IMR-90 (cell line): Measurements from ENCODE around the gene AOC2. TPM values are rescaled to one million over a fixed set of nuclear protein-coding genes. Genes with fewer than 3 reads are reported as not detected.

Experiments used
- ATAC-seq: fragments of 200-7000 bp; cut with Tn5 transposase; 2 replicates; pipeline ENCODE4 v1.9.1; 2020; ENCODE audit warnings: low read depth, mild to moderate bottlenecking, moderate library complexity
- BruUV-seq: library from RNA; stranded (reverse); fragments of 400-500 nt; replicated peaks from 2 replicates; lab custom pipeline; 2021; lab: Mats Ljungman, UMichigan
- CTCF ChIA-PET: fragments of 300-600 bp; formaldehyde crosslinking; extraction: SDS; loops from one replicate; lab custom pipeline; 2021; ENCODE audit warnings: antibody characterized with exemption; lab: Yijun Ruan, JAX
- POLR2A ChIA-PET: fragments of 300-600 bp; sonication (Branson Sonifier 250); formaldehyde crosslinking; loops from one replicate; lab custom pipeline; 2022; ENCODE audit warnings: antibody characterized with exemption; ENCODE audit not compliant: unreplicated experiment; lab: Charles Lee
- DNase-seq: peaks from one replicate; pipeline ENCODE4 v3.0.0; 2013
- H2AFZ ChIP-seq: replicated peaks from 2 replicates; pipeline ENCODE3; 2013; ENCODE audit warnings: low read length, mild to moderate bottlenecking; ENCODE audit not compliant: poor library complexity
- H2AK5ac ChIP-seq: 2 replicates; pipeline ENCODE4 v1.6.1; 2013; ENCODE audit warnings: low read depth, low read length, inconsistent platforms
- H2AK9ac ChIP-seq: replicated peaks from 2 replicates; pipeline ENCODE3; 2013; ENCODE audit warnings: mild to moderate bottlenecking, low read depth, low read length, moderate library complexity; ENCODE audit not compliant: poor library complexity
- H2BK120ac ChIP-seq: 2 replicates; pipeline ENCODE4 v1.6.1; 2013; ENCODE audit warnings: low read depth, low read length, inconsistent platforms
- H2BK15ac ChIP-seq: 3 replicates; pipeline ENCODE4 v1.6.1; 2013; ENCODE audit warnings: low read depth, low read length, inconsistent platforms
- H2BK20ac ChIP-seq: 2 replicates; pipeline ENCODE4 v1.6.1; 2013; ENCODE audit warnings: low read depth, mild to moderate bottlenecking, inconsistent platforms, low read length, moderate library complexity
- H2BK5ac ChIP-seq: 2 replicates; pipeline ENCODE4 v1.6.1; 2013; ENCODE audit warnings: mild to moderate bottlenecking, low read depth, low read length, inconsistent platforms; ENCODE audit not compliant: poor library complexity, severe bottlenecking
- H3K14ac ChIP-seq: replicated peaks from 2 replicates; pipeline ENCODE4 v1.6.1; 2013; ENCODE audit warnings: low read depth, low read length, inconsistent platforms
- H3K18ac ChIP-seq: 2 replicates; pipeline ENCODE4 v1.6.1; 2013; ENCODE audit warnings: low read depth, low read length, control low read depth
- H3K23ac ChIP-seq: 2 replicates; pipeline ENCODE4 v1.6.1; 2013; ENCODE audit warnings: low read depth, low read length, inconsistent platforms
- H3K27ac ChIP-seq: 2 replicates; pipeline ENCODE4 v1.5.1; 2013; ENCODE audit warnings: mild to moderate bottlenecking, control low read depth, low read length; ENCODE audit not compliant: insufficient read depth
- H3K27me3 ChIP-seq: 2 replicates; pipeline ENCODE4 v1.6.1; 2013; ENCODE audit warnings: low read length; ENCODE audit not compliant: control insufficient read depth, insufficient read depth
- H3K36me3 ChIP-seq: 2 replicates; pipeline ENCODE4 v1.6.1; 2013; ENCODE audit warnings: low read length, mixed read lengths; ENCODE audit not compliant: control insufficient read depth, insufficient read depth
- H3K4ac ChIP-seq: 2 replicates; pipeline ENCODE4 v1.6.1; 2013; ENCODE audit warnings: low read depth, low read length, inconsistent platforms
- H3K4me1 ChIP-seq: 2 replicates; pipeline ENCODE4 v1.6.1; 2013; ENCODE audit warnings: low read length, mixed read lengths; ENCODE audit not compliant: control insufficient read depth, insufficient read depth
- H3K4me2 ChIP-seq: 2 replicates; pipeline ENCODE4 v1.6.1; 2013; ENCODE audit warnings: low read depth, mild to moderate bottlenecking, control low read depth, low read length, moderate library complexity
- H3K4me3 ChIP-seq: 2 replicates; pipeline ENCODE4 v1.5.1; 2013; ENCODE audit warnings: low read depth, mild to moderate bottlenecking, control low read depth, low read length, moderate library complexity; ENCODE audit not compliant: insufficient read depth
- H3K56ac ChIP-seq: 2 replicates; pipeline ENCODE4 v1.6.1; 2013; ENCODE audit warnings: low read length, inconsistent platforms; ENCODE audit not compliant: insufficient read depth; ENCODE audit errors: extremely low read depth
- H3K79me1 ChIP-seq, 2 experiments: 2 replicates each; pipeline ENCODE4 v1.6.1; 2013; ENCODE audit warnings: low read length in 2 of 2, inconsistent platforms in 1 of 2, low read depth in 1 of 2
- H3K9ac ChIP-seq: 2 replicates; pipeline ENCODE4 v1.6.1; 2013; ENCODE audit warnings: low read depth, low read length, control low read depth
- H3K9me1 ChIP-seq: 2 replicates; pipeline ENCODE4 v1.6.1; 2013; ENCODE audit warnings: low read length, inconsistent platforms; ENCODE audit not compliant: insufficient read depth
- H3K9me3 ChIP-seq: 2 replicates; pipeline ENCODE4 v1.6.1; 2013; ENCODE audit warnings: low read length; ENCODE audit not compliant: control insufficient read depth, insufficient read depth
- H4K20me1 ChIP-seq: 2 replicates; pipeline ENCODE4 v1.6.1; 2013; ENCODE audit warnings: low read length, inconsistent platforms; ENCODE audit not compliant: insufficient read depth
- H4K5ac ChIP-seq: 2 replicates; pipeline ENCODE4 v1.6.1; 2013; ENCODE audit warnings: mild to moderate bottlenecking, low read depth, low read length, control low read depth
- H4K8ac ChIP-seq, 2 experiments: 2 replicates each; pipeline ENCODE4 v1.6.1; 2013; ENCODE audit warnings: low read depth in 2 of 2, low read length in 2 of 2, control low read depth in 1 of 2, inconsistent platforms in 1 of 2
- H4K91ac ChIP-seq: 2 replicates; pipeline ENCODE4 v1.6.1; 2013; ENCODE audit warnings: low read depth, low read length, inconsistent platforms; ENCODE audit not compliant: insufficient read depth
- BHLHE40 ChIP-seq: fragments of 150-350 bp; IDR thresholded peaks from 2 replicates; pipeline ENCODE4 v1.6.1; 2016; ENCODE audit warnings: mild to moderate bottlenecking, low read depth, low read length
- CEBPB ChIP-seq: IDR thresholded peaks from 2 replicates; pipeline ENCODE4 v1.6.1; 2012; ENCODE audit warnings: low read depth, low read length, improper control_type of control experiment
- CHD1 ChIP-seq: IDR thresholded peaks from 2 replicates; pipeline ENCODE4 v1.6.1; 2012; ENCODE audit warnings: low read depth, low read length, improper control_type of control experiment
- CTCF ChIP-seq: conservative IDR thresholded peaks from 2 replicates; pipeline ENCODE4 v1.5.1; 2012; ENCODE audit warnings: mild to moderate bottlenecking, low read depth, low read length, improper control_type of control experiment
- ELK1 ChIP-seq: fragments of 150-350 bp; IDR thresholded peaks from 2 replicates; pipeline ENCODE4 v1.6.1; 2016; ENCODE audit warnings: low read depth, mild to moderate bottlenecking, low read length, moderate library complexity, borderline replicate concordance
- FOS ChIP-seq: fragments of 150-350 bp; IDR thresholded peaks from 2 replicates; pipeline ENCODE4 v1.6.1; 2016; ENCODE audit warnings: low read depth, low read length
- MAFK ChIP-seq: IDR thresholded peaks from 2 replicates; pipeline ENCODE4 v1.6.1; 2012; ENCODE audit warnings: low read depth, low read length, improper control_type of control experiment
- MAZ ChIP-seq: IDR thresholded peaks from 2 replicates; pipeline ENCODE4 v1.6.1; 2012; ENCODE audit warnings: low read depth, mild to moderate bottlenecking, low read length, improper control_type of control experiment, moderate library complexity, borderline replicate concordance
- MXI1 ChIP-seq: IDR thresholded peaks from 2 replicates; pipeline ENCODE4 v1.6.1; 2012; ENCODE audit warnings: low read depth, mild to moderate bottlenecking, low read length, moderate library complexity, borderline replicate concordance
- NFE2L2 ChIP-seq: fragments of 150-350 bp; IDR thresholded peaks from 2 replicates; pipeline ENCODE4 v1.6.1; 2016; ENCODE audit warnings: low read depth, mild to moderate bottlenecking, low read length
- POLR2A ChIP-seq: IDR thresholded peaks from 2 replicates; pipeline ENCODE4 v1.6.1; 2012; ENCODE audit warnings: mild to moderate bottlenecking, low read depth, low read length
- RAD21 ChIP-seq: IDR thresholded peaks from 2 replicates; pipeline ENCODE4 v1.6.1; 2012; ENCODE audit warnings: low read length, improper control_type of control experiment
- RCOR1 ChIP-seq: IDR thresholded peaks from 2 replicates; pipeline ENCODE4 v1.6.1; 2012; ENCODE audit warnings: mild to moderate bottlenecking, low read length, improper control_type of control experiment; ENCODE audit not compliant: insufficient replicate concordance
- RFX5 ChIP-seq: IDR thresholded peaks from 2 replicates; pipeline ENCODE4 v1.8.0; 2012; ENCODE audit warnings: low read depth, mild to moderate bottlenecking, low read length, moderate library complexity
- SMC3 ChIP-seq: fragments of 150-350 bp; IDR thresholded peaks from 2 replicates; pipeline ENCODE4 v1.6.1; 2016; ENCODE audit warnings: low read depth, mild to moderate bottlenecking, antibody characterized with exemption, low read length, moderate library complexity
- USF2 ChIP-seq: fragments of 150-350 bp; IDR thresholded peaks from 2 replicates; pipeline ENCODE4 v1.6.1; 2017; ENCODE audit warnings: mild to moderate bottlenecking, antibody characterized with exemption, low read length, low read depth
- WGBS, 2 experiments: methylation state at CpG; one replicate each; pipeline versions ENCODE4 v1.1.5 to v1.1.7; 2013; ENCODE audit warnings: missing lambda C conversion rate in 2 of 2; ENCODE audit not compliant: insufficient read length in 1 of 2; ENCODE audit errors: extremely low coverage in 2 of 2; 5-methylcytosine and 5-hydroxymethylcytosine counted together
- dilution Hi-C: fragments of 300-500 bp; cut with HindIII; formaldehyde crosslinking; loops from one replicate; pipeline ENCODE4 v1.14.3; 2018; ENCODE audit warnings: low sequenced_read_pairs; ENCODE audit not compliant: unreplicated experiment
- in situ Hi-C: fragments of 300-500 bp; cut with MboI; formaldehyde crosslinking; loops from 3 replicates; pipeline ENCODE4 v1.14.3; 2019; ENCODE audit warnings: low sequenced_read_pairs, inconsistent platforms, mixed read lengths
- intact Hi-C: fragments of 100-400 bp; cut with micrococcal nuclease; formaldehyde crosslinking; loops from 2 replicates; pipeline ENCODE4 v1.10.0; 2022
- polyA plus RNA-seq, 3 experiments: library from polyadenylated mRNA; depleted of rRNA; stranded (reverse); fragments of >200 nt; gene quantifications; 2 replicates each; pipeline ENCODE4 v1.2.3, GENCODE V29; 2012; ENCODE audit warnings: low replicate concordance in 1 of 3
- total RNA-seq: library from RNA; depleted of rRNA; stranded (reverse); fragments of >200 nt; gene quantifications from 2 replicates; pipeline ENCODE4 v1.2.3, GENCODE V29; 2012

AOC2 gene
- total and polyA plus RNA-seq, 2 of the 4 experiments (the other 2 are of a cell fraction) = 0.36 to 0.41 TPM

GRCh38 chr17:42848093-42848492 lies 3.7 kb downstream of the AOC2 start:
- Histone ChIP-seq H2AK9ac (no peak overlapping the region), H3K9ac (no peak overlapping the region), H3K4me3 (no peak overlapping the region), H3K4me2 (no peak overlapping the region), H3K9me3 (no peaks in the 10 kb centered on the region), H4K20me1 (peaks cover 9% of the 10 kb centered on the region), H4K5ac (no peak overlapping the region), H2AFZ (no peak overlapping the region), H2AK5ac (no peak overlapping the region), H3K79me1 (peaks cover 3 to 8% of the 10 kb centered on the region in 2 experiments; a peak in 2 of 4 replicates), H4K91ac (no peak overlapping the region), H3K9me1 (peaks cover 8% of the 10 kb centered on the region; the same call in 1 of the 2 replicates), H3K27me3 (peaks cover 3% of the 10 kb centered on the region), H3K4me1 (peaks cover 4% of the 10 kb centered on the region; the same call in 1 of the 2 replicates), H2BK120ac (no peak overlapping the region), H3K23ac (no peak overlapping the region), H4K8ac (no peak overlapping the region), H3K14ac (no peak overlapping the region), H3K18ac (no peak overlapping the region), H3K56ac (no peak overlapping the region), H3K4ac (no peak overlapping the region), H3K27ac (no peak overlapping the region), H2BK15ac (no peak overlapping the region), H2BK5ac (no peak overlapping the region), H2BK20ac (no peak overlapping the region), H3K36me3 (peaks cover 24% of the 10 kb centered on the region)
- WGBS, 2 experiments = 40% methylated on average over 1 of the region's 3 CpGs; no CpG with 5 or more reads in 1 of the 2 experiments
- CTCF ChIA-PET = interaction anchor here (0.6 to 1.6 kb wide), 3 partner anchors 81 to 89 kb away, joined by 3 to 6 read pairs (median 5); partner anchors contain the start of gene RAMP2
- TF ChIP-seq MXI1 (no peak), BHLHE40 (no peak), CTCF (no peak), MAFK (no peak), USF2 (no peak), CHD1 (no peak), NFE2L2 (no peak), FOS (no peak), MAZ (no peak), POLR2A (no peak), SMC3 (no peak), ELK1 (no peak), CEBPB (no peak), RAD21 (no peak), RFX5 (no peak), RCOR1 (no peak)
- ATAC-seq (no peak), DNase-seq (no peak)
- in situ Hi-C loops (no loop called here), dilution Hi-C loops (no loop called here), intact Hi-C loops (no loop called here)
- POLR2A ChIA-PET = no interaction called here
- no TSS peak for BruUV-seq
